Glomerular endothelial cell (primary cell): ENCODE data around the gene DLL4. TPM values are rescaled to one million over a fixed set of nuclear protein-coding genes. Genes with fewer than 3 reads are reported as not detected.
"Not testable (repeated sequence)": the region's sequence is repeated elsewhere in the genome, so short reads cannot be mapped to it uniquely, and the experiment has no call there.

Experiments
- DNase-seq: peaks from one replicate; pipeline ENCODE4 v3.0.0-alpha.2; 2011; ENCODE audit warnings: low read depth, low spot score; ENCODE audit errors: extremely low read depth
- total RNA-seq: library from RNA; depleted of rRNA; stranded (reverse); fragments of >200 nt; gene quantifications from 2 replicates; pipeline ENCODE4 v1.2.3, GENCODE V29; 2015

DLL4 gene
- total RNA-seq, 1 donor from 2014 or later: 213 TPM

GRCh38 chr15:40957041-40957555 lies 28.0 kb downstream of the DLL4 start:
- DNase-seq: no peak

- no peak for DNase-seq
These were observed 28.5 kb downstream of the DLL4 start for GRCh38 chr15:40957581-40958051.

GRCh38 chr15:40958146-40958545 lies 29.0 kb downstream of the DLL4 start:
- no peak for DNase-seq

GRCh38 chr15:40958723-40959122 lies 29.6 kb downstream of the DLL4 start:
- no peak for DNase-seq

GRCh38 chr15:40959331-40960141 lies 30.4 kb downstream of the DLL4 start:
- no peak for DNase-seq

GRCh38 chr15:40960151-40960885 lies 31.2 kb downstream of the DLL4 start:
- no peak for DNase-seq

- DNase-seq: no peak
These were observed 31.8 kb downstream of the DLL4 start for GRCh38 chr15:40960925-40961324.

GRCh38 chr15:40961740-40962139 lies 32.6 kb downstream of the DLL4 start:
- not testable (repeated sequence) for DNase-seq

- not testable (repeated sequence) for DNase-seq
These were observed 33.2 kb downstream of the DLL4 start for GRCh38 chr15:40962317-40962716.

GRCh38 chr15:40963201-40963600 lies 34.1 kb downstream of the DLL4 start:
- no peak for DNase-seq

GRCh38 chr15:40964006-40964405 lies 34.9 kb downstream of the DLL4 start:
- no peak for DNase-seq

- no peak for DNase-seq
These were observed 35.5 kb downstream of the DLL4 start for GRCh38 chr15:40964634-40965033.

GRCh38 chr15:40968290-40969085 lies 39.3 kb downstream of the DLL4 start:
- DNase-seq: no peak

GRCh38 chr15:40969363-40969762 lies 40.2 kb downstream of the DLL4 start:
- DNase-seq: no peak

- no peak for DNase-seq
These were observed 45.7 kb downstream of the DLL4 start for GRCh38 chr15:40974879-40975278.

GRCh38 chr15:40976819-40977218 lies 47.7 kb downstream of the DLL4 start:
- no peak for DNase-seq

GRCh38 chr15:40978141-40978540 lies 49.0 kb downstream of the DLL4 start:
- no peak for DNase-seq

- DNase-seq: no peak
These were observed 49.4 kb downstream of the DLL4 start for GRCh38 chr15:40978562-40978961.

- no peak for DNase-seq
These were observed 52.0 kb downstream of the DLL4 start for GRCh38 chr15:40981186-40981585.

- peak; percentile 69 for DNase-seq
These were observed 53.7 kb downstream of the DLL4 start for GRCh38 chr15:40982855-40983254.

GRCh38 chr15:40984406-40984805 lies 55.3 kb downstream of the DLL4 start:
- no peak for DNase-seq
